Left renal pelvis (tissue), 4 donors: Measurements from ENCODE around the gene AP3S2. TPM values are rescaled to one million over a fixed set of nuclear protein-coding genes. Genes with fewer than 3 reads are reported as not detected.

Source experiments
- DNase-seq, 4 donors: peaks; one replicate each; pipeline ENCODE4 v3.0.0-alpha.2; 2013; ENCODE audit warnings: low read depth in 4 of 4, low spot score in 3 of 4
- polyA plus RNA-seq, 4 donors: library from polyadenylated mRNA; unstranded; fragments of 120-200 nt; gene quantifications; one replicate each; pipeline ENCODE4 v1.2.1, GENCODE V29; 2013; ENCODE audit not compliant: insufficient read length in 4 of 4

AP3S2 gene
- polyA plus RNA-seq, 4 donors: 25.7 to 50.1 (median 43.7) TPM

DNA sequence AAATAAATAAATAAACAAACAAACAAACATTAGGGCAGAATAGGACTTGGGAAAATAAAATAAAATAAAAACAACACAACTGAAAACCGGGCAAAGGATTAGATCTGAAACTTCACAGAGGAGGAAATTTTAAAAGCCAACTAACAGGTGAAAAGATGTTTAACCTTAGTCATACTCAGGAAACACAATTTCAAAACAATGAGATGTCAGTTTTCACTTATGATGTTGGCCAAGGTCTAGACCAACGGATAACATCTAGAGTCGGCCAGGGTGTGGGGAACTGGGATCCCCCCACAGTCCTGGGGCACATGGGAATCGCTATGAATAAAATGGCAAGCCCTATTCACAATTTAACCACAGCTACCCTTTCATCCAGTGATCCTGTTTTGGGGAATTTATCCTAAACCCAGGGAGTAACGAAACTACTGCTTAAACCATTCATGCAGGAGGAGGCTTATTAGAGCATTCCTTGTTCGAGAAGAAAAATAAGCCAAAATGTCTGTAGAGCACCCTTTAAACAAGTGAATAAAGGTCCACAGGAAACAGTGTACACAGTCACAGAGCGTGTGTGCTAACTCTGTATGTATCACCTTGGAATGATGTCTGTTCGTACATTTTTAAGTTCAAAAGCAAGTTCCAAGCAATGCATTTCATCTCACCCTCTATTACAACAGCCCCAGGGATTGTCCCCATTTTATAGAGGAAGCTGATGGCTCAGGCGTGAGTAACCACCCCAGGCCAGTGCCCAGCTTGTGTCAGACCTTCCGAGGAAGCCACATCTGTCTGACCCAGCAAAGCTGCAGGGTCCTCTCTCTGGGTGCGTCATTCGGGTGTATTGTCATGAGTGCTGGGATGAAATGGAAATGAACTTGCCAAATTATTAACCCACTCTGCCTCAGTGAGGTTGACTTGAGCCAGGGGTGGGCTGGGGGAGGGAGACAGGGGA is 72.9 kb downstream of the AP3S2 start:
- no peak for DNase-seq

DNA sequence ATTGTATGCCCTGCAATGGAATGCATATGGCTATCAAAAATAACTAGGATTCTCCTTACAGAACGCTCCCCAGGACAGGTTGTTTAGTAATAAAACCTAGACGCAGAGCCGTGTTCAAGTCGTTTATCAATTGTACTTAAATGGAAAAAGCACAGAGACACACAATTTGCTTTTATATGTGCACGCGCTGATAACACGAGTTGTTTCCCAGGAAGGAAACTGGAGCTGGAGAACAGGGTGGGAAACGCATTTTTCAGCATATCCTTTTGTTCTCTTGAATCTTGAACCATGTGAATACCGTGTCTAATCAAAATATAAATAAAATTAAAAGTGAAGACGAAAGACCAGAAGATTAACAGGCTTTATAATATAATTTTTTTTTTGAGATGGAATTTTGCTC is 75.5 kb downstream of the AP3S2 start:
- no peak for DNase-seq

DNA sequence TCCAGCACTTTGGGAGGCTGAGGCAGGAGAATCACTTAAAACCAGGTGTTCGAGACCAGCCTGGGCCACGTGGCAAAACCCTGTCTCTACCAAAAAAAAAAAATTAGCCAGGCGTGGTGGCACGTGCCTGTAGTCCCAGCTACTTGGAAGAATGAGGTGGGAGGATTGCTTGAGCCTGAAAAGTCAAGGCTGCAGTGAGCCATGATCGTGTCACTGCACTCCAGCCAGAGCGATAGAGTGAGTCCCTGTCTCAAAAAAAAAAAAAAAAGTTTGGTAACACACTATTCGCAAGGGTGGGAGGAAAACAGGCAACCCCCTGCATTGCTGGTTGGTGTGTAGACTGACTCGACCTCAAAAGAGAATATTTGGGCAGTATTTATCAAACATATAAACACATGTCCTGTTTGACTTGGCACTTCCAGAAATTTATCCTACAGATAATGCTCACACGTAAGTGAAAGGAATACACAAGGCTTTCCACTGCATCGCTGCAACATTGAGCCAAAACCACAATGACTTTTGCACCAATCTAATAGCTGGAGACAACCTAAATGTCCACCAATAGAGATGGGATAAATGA is 76.0 kb downstream of the AP3S2 start:
- no peak for DNase-seq

DNA sequence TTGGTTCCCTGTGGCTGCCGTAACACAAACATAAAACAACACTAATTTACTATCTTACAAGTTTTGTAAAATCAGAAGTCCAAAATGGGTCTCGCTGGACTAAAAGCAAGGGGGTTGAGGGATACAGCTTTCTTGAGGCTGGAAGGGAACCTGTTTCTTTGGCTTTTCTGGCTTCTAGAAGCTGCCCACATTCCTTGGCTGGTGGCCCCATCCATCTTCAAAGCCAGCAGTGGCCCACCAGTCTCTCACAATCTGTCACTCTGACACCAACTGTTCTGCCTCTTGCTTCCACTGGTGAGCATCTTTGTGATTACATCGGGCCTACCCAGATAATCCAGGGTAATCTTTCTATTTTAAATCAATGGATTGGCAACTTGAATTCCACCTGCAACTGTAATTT is 78.0 kb downstream of the AP3S2 start:
- no peak for DNase-seq

DNA sequence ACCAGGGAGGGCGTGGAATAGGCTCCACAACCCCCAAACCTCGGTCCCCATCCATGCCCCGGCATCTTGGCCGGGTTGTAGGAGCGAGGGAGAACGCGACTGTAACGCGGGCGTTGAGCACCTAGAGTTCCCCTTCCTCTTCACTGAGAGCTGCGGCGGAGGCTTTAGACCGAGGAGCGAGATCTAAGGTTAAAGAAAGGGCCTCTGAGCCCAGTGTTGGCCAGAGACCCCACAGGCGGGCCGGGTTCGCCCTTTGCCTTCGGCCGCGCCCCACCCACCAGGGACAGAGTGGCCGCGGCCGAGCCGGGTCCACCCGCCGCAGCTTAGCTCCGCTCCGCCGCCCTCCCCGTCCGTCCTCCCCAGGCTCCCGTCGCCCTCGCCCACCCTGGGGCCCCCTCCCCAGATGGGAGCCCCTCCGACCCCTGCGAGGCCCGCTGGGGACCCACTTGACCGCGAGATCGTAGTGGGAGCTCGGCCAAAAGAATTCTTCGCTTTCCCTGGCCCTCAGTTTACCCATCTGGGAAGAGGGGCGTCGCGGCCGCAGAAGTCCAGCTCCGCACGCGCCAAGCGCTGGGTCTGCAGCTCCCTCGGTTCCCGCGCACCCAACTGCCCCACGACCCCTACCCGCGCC is 79.6 kb downstream of the AP3S2 start:
- no peak for DNase-seq

DNA sequence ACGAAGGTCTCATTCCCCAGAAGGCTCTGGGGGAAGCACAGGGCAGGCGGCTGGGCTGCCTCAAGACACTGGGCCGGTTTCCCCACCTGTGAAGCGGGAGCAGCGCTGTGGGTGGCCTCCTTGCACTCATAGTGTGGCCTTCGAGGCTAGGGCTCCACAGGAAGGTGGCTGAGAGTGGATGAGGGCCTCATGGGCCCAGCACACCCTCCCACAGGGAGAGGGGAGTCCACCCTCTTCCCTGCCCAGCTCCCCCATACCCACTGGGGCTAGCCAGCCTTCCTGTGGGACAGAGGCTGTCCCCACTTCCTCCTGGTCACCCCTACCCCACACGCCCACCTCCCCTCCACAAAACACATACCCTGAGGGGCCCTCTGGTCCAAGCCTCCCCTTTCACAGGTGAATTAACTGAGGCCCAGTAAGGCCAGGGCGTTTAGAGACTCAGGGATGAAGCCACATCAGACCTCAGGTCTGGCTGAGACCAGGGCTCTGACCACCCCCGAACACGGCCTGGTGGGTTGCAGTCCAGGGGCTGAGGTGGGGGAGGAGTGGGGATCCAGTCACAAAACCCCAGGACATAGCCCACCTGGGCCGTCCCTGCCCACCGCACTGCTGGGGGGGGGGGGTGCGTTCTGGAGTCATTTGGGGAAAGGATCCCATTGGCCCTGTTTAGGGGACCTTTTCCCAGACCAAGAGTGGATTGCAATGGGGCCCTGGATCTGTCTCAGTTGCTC is 80.2 kb downstream of the AP3S2 start:
- no peak for DNase-seq

DNA sequence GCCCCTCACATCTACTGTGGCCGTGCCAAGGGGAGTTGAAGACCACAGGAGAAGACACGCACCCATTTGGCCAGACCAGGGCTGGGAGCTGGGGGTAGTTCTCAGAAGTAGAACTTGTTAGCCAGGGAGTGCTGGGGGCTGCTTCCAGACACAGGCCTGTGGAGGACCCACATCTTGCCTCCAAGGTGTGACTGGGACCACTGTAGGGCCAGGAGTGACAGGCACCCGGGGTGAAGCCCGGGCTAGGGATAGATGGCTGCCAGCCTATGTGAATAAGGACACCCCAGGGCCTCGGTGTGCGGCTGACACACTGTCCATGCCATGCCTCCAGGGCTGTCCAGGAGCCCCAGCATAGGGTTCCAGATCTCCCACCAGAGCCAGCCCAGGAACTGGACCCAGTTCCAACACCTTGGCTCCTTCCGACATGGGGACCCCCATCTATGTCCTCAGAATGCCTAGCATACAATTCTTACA is 80.9 kb downstream of the AP3S2 start:
- DNase-seq: no peak

DNA sequence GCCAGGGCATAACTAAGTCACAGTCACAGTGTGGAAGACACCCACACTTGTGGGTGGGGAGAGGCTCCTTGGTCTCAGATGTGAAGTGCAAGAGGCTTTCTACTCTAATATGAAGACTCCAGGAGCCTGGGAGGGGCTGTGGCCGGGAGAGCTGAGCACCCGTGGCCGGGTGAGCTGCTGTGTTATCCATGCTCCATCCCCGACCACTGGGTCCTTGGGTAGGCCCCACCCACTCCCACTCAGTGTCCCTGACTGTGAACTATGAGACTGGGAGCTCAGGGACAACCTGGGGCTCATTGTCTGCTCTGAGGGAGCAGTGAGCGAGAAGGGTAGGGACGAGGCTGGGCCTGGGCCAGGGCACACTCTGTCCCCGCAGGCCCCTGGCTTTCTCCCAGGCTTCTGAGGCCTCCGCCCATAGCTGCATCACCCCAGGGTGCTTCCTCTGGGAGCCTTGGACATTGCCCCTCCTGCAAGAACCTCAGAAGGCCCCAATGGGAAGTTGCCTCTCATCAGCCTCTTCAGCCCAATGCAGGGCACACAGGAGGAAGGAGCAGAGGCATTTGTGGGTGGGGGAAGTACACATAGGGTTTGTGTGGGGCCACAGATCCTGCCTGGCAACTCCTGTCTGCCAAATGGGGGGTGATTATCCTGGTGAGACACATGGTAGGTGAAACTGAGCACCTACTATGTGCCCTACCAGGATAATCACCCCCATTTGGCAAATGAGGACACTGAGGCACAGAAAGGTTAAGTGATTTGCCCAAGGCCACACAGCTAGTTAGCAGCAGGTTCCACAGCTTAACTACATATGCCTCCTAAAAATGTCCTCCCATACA is 81.6 kb downstream of the AP3S2 start:
- DNase-seq: no peak

DNA sequence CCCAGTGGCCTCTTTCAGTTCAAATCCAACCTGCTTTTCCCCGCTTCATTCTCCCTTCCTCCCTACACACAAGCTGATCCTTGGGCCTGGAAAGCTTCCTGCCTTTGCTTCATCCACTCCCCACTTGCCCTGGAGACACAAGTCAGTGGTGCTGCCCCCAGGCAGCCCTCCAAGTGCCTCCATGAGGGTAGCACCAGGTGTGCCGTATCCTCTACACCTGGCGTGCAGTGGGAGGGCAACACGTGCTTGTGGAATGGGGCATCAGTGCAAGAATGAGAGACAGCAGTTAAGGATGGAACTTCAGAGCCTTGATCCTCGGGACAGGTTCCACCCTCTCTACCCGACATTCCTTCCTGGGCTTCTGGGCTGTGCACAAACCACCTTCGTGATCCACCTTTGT is 83.0 kb downstream of the AP3S2 start:
- DNase-seq: no peak

DNA sequence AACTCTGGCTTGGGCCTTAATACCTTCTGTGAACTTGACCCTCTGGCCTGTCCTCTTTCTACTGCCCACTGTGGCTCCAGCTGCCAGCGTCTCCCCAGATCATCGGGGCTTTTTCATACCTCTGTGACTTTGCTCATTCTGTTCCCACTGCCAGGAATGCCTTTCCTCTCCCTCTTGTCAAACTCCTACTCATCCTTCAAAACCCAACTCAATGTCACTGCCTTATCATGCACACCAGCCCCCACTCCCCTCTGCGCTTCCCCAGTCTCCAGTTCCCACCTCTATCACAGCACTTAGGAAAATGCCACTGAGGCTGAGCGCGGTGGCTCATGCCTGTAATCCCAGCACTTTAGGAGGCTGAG is 84.0 kb downstream of the AP3S2 start:
- DNase-seq: no peak

DNA sequence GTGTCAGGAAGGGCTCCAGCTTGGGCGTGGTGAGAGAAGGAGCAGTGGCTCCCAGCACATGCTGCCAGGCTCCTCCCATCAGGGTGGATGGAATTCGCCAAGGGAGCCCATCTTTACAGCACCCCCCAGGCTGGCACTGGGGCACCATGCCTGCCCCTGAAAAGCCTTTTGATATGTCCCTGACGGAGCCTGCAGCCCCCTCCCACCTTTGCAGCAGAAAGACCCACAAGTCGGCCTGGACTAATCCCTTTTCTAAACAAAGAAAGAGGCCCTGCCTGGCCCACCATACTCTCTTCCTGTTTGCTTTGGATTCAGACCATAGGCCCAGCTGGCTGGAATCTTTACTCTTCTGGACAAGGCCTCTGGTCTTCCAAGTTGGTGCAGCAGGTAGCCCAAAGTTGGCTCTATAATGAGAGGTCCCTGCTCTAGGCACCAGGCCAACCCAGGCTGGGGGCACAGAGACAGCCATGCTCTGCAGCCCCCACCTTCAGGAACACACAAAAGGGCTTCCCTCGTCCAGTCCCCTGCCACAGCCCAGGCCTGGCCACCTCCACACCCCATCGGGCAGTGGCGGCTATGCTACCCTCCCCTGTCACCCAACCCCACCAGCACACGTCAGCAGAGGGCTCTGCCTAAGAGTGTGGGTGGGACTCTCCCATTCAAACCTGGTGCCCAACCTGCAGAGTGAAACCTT is 84.6 kb downstream of the AP3S2 start:
- DNase-seq: no peak

DNA sequence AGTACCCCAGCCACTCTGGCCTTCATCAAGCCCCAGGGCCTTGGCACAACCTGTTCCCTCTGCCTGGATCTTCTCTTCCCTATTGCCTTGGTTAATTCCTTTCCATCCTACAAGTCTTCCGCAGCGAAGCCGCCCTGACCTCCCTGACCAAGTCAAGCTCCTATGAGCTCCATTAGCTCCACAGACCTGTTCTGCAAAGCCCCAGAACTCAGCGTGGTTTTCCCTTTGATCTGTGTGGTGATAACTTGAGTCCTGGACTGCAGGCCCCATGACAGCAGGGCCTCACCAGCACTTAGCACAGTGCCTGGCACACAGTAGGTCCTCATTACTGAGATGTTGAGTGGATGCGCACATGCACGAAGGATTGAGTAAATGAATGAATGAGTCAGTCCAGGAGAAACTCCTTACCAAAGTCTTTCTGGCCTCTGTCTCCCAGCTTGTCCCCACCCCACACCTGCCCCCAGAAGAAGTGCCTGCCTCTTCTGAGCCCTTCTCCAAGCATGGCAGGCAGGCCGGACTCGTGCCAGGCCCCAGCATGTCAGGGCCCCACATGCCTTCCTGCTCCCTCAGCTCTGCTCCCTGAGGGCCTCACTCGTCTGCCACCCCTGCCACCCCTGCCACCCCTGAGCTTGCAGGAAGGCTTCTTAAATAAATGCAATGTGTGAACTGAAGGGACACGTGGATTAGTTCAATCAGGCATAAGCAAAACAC is 85.5 kb downstream of the AP3S2 start:
- DNase-seq: no peak

DNA sequence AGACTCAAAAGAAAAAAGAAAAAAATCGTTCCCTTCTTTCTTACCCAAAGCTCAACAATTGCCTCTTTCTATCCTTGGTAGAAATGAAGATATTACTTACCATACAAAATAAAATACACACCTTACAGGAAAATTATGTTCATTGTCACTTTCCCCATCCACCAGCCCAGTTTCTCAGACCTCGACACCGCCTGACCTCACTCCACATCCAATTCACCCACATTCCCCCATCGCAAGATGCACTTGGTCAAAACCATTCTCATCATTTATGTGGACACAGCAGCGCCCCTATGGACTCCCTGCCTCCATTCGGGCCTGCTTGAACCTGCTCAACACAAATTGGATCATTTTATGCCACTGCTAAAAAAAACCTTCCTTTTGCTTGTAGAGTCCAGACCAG is 86.1 kb downstream of the AP3S2 start:
- DNase-seq: no peak

DNA sequence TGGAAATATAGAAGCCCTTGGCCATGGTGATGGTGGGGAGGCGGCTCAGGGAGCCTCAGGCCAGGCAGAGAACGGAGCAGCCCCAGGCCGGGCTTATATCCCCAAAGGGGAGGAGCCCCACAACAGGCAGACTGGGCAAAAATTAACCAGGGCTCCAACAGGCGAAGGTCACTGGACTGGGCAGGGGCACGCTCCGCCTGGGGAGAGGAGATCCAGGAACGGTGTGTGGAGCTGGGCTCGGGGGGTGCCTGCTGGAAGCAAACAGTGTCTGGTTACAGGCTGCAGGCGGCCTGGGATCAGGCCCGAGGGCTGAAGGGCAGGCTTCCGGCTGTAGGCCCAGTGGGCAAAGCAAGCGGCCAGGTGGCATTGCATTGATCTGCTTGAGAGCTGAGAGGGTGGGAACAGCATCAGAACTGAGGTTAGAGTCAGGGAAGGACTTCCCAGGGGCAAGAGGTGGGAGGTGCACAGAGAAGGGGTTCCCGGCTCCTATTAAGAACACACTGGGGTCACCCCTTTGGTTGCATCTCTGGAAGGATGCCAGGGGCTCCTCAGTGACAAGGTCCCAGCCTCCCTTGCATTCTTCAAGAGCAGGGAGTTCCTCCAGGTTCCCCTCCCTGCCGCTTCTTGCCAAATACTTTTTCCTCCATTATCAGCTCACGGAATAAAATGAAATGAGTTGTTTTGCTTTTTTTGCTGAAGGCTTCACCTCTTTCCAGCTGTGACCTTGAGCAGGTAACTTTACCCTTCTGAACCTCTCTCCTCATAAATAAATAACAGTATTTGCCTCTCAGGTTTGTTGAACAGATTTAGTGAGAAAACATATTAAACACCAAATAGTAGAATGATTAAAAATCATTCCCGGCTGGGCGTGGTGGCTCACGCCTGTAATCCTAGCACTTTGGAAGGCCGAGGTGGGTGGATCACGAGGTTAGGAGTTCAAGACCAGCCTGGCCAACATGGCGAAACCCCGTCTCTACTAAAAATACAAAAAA is 86.9 kb downstream of the AP3S2 start:
- no peak for DNase-seq

DNA sequence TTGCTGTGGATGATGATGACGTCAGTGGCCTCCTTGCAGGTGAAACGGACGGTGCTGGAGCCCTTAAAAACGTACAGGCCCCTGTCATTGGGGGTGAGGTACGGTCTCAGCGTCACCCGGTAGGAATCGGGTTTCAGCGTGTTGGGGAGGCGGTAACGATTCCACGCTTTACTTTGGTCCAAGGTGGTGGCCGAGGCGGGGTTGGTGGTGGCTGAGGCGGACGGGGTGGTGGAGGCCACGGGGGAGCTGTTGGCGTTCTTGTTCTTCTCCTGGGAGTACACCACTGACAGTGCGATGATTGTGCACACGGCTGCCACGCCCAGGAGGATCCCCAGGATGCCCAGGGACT is 87.6 kb downstream of the AP3S2 start:
- DNase-seq: no peak

DNA sequence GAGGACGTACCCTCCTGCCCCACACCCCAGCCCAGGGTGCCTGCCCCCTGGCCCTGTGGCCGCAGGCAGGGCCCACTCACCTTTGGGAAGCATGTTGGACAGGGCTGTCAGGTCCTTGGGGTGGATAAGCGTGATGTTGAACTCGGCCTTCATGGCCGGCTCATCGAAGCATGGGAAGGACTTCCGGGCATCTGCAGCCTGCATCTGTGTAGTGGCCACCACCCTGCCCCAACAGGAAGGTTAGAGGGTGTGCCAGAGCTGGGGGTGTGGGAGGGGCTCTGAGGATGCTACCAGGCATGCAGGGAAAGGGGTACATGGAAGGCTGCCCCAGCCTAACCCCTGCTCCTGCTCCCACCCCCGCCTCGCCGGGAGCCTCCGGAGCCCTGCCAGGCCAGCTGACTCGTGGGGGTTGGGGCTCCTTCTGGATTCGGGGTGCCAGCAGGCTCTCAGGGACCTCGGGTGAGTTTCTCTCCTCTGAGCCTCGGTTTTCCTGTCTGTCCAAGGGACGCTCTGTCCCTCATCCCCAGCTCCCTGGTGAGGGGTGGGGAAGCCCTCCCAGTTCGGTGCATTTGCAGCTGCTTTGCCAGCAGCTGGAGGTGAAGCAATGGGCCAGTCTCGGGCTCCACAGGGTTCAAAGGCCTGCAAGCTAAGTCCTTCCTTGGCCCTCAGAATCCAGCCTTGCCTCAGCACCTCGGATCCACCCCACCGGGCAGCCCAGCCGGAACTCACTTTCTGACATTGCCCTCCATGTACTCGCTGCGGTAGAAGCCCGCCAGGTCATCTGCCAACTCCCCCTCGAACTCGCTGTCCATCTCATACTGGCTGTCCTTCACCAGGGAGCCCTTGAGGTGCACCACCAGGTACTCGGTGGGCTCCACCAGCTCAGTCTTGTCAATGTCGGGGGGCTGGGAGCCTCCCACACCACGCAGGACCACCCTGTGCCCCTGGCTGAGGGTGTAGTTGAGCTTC is 88.3 kb downstream of the AP3S2 start:
- DNase-seq: no peak
